Vagina (tissue), 2 donors: ENCODE measurements around the gene NOSIP.

Experiments used
- POLR2AphosphoS5 ChIP-seq, 2 donors: sonication (generic); formaldehyde crosslinking; IDR thresholded peaks; one replicate each; pipeline ENCODE4 v1.9.0; 2017; ENCODE audit warnings: antibody characterized with exemption in 2 of 2, mild to moderate bottlenecking in 2 of 2, low read depth in 1 of 2; ENCODE audit not compliant: insufficient read depth in 1 of 2
- TF ChIP-seq, protein P1 (sequence below), 3 experiments: fragments of 450-650 bp in 2 of 3; fragments of 200-600 bp in 1 of 3; sonication (generic) in 1 of 3; IDR thresholded peaks; one replicate each; pipeline ENCODE4 v1.5.1; 2017 to 2019; ENCODE audit warnings: antibody characterized with exemption in 3 of 3, mild to moderate bottlenecking in 2 of 3, moderate library complexity in 2 of 3

DNA sequence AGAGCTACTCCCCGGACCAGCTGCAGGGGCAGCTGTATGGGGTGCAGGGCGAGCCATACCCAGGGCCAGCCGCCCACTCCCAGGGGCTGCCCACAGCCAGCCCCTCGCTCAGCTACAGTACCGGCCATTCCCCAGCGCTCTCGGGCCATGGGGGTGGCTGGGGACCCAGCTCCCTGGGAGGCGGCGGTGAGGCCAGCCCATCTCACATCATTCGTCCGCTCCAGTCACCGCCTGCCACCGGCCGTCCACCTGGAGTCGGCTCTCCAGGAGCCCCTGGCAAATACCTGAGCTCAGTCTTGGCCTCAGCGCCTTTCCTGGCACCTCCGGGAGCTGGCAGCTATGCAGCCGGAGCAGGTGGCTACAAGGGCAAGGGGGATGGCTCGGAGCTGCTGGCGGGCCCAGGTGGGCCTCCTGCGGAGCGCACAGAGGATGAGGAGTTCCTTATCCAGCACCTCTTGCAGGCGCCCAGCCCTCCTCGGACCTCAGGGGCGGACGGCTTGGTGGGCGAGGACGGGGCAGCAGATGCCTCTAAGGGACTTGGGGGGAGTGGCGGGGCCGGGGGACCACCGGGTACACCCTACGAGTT is 15.6 kb upstream of the NOSIP start:
- TF ChIP-seq, protein P1, sequence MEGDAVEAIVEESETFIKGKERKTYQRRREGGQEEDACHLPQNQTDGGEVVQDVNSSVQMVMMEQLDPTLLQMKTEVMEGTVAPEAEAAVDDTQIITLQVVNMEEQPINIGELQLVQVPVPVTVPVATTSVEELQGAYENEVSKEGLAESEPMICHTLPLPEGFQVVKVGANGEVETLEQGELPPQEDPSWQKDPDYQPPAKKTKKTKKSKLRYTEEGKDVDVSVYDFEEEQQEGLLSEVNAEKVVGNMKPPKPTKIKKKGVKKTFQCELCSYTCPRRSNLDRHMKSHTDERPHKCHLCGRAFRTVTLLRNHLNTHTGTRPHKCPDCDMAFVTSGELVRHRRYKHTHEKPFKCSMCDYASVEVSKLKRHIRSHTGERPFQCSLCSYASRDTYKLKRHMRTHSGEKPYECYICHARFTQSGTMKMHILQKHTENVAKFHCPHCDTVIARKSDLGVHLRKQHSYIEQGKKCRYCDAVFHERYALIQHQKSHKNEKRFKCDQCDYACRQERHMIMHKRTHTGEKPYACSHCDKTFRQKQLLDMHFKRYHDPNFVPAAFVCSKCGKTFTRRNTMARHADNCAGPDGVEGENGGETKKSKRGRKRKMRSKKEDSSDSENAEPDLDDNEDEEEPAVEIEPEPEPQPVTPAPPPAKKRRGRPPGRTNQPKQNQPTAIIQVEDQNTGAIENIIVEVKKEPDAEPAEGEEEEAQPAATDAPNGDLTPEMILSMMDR (IDR thresholded peaks at IDR 0.05): no peak
- TF ChIP-seq POLR2AphosphoS5 (IDR thresholded peaks at IDR 0.05; ENCODE audit: insufficient read depth in 1 of 2, low read depth in 1 of 2): no peak
